ENCODE results near the gene ZNF280B. TPM values are rescaled to one million over a fixed set of nuclear protein-coding genes. Genes with fewer than 3 reads are reported as not detected.
"Not testable (repeated sequence)": the region's sequence is repeated elsewhere in the genome, so short reads cannot be mapped to it uniquely, and the experiment has no call there.

ZNF280B gene
- total RNA-seq, 2 experiments from 2014 or later: 2.6 TPM

- H3K9me3 Mint-ChIP-seq (ENCODE audit: insufficient read depth): peaks cover 27% of the 10 kb centered on the region
- ATAC-seq (no peak), DNase-seq (no peak)
- no peak overlapping the region for H3K4me3 Mint-ChIP-seq
- no peaks in the 10 kb centered on the region for H3K4me1 Mint-ChIP-seq (ENCODE audit: low read depth)
- H3K36me3 Mint-ChIP-seq (ENCODE audit: low read depth): peaks cover 6% of the 10 kb centered on the region
- ChIA-PET CTCF (interaction anchor here (1.1 kb wide), 1 partner anchor 250 kb away, joined by 3 read pairs; no protein-coding TSS in a partner anchor), POLR2A (no interaction called here)
- no peak overlapping the region for H3K27ac Mint-ChIP-seq
- H3K27me3 Mint-ChIP-seq (ENCODE audit: low read depth): peaks cover 13% of the 10 kb centered on the region
Observed at GRCh38 chr22:22458896-22459588, 49.5 kb downstream of the ZNF280B start.

- CTCF ChIA-PET: interaction anchor here (1.1 kb wide), 1 partner anchor 249 kb away, joined by 3 read pairs; no protein-coding TSS in a partner anchor
- no peak overlapping the region for H3K4me3 Mint-ChIP-seq
- peaks cover 13% of the 10 kb centered on the region for H3K27me3 Mint-ChIP-seq (ENCODE audit: low read depth)
- ATAC-seq (no peak), DNase-seq (no peak)
- peaks cover 27% of the 10 kb centered on the region for H3K9me3 Mint-ChIP-seq (ENCODE audit: insufficient read depth)
- H3K27ac Mint-ChIP-seq: no peak overlapping the region
- POLR2A ChIA-PET: no interaction called here
- peaks cover under 1% of the 10 kb centered on the region for H3K4me1 Mint-ChIP-seq (ENCODE audit: low read depth)
- peaks cover 6% of the 10 kb centered on the region for H3K36me3 Mint-ChIP-seq (ENCODE audit: low read depth)
Observed at GRCh38 chr22:22458387-22458786, 50.2 kb downstream of the ZNF280B start.

- Mint-ChIP-seq H3K36me3 (ENCODE audit: low read depth) (peaks cover 9% of the 10 kb centered on the region), H3K9me3 (ENCODE audit: insufficient read depth) (peaks cover 27% of the 10 kb centered on the region), H3K4me3 (no peak overlapping the region), H3K4me1 (ENCODE audit: low read depth) (peaks cover 4% of the 10 kb centered on the region), H3K27me3 (ENCODE audit: low read depth) (peaks cover 20% of the 10 kb centered on the region), H3K27ac (no peak overlapping the region)
- ChIA-PET CTCF (interaction anchor here (1.3 to 1.9 kb wide), 2 partner anchors 9 to 24 kb away, joined by 6 to 7 read pairs; no protein-coding TSS in a partner anchor), POLR2A (no interaction called here)
- ATAC-seq (no peak), DNase-seq (no peak)
Observed at GRCh38 chr22:22454997-22455396, 53.5 kb downstream of the ZNF280B start.

GRCh38 chr22:22452996-22453686 lies 55.4 kb downstream of the ZNF280B start:
- DNase-seq (no peak), ATAC-seq (no peak)
- Mint-ChIP-seq H3K4me3 (no peak overlapping the region), H3K4me1 (ENCODE audit: low read depth) (peaks cover 4% of the 10 kb centered on the region), H3K9me3 (ENCODE audit: insufficient read depth) (peaks cover 8% of the 10 kb centered on the region), H3K27me3 (ENCODE audit: low read depth) (peaks cover 28% of the 10 kb centered on the region), H3K36me3 (ENCODE audit: low read depth) (peaks cover 2% of the 10 kb centered on the region), H3K27ac (no peak overlapping the region)
- ChIA-PET CTCF (no interaction called here), POLR2A (interaction anchor here (0.6 kb wide), 1 partner anchor 125 kb away, joined by 3 read pairs; no protein-coding TSS in a partner anchor)

GRCh38 chr22:22452211-22452610 lies 56.3 kb downstream of the ZNF280B start:
- CTCF ChIA-PET: interaction anchor here (0.8 kb wide), 1 partner anchor 29 kb away, joined by 4 read pairs; no protein-coding TSS in a partner anchor
- ATAC-seq (no peak), DNase-seq (no peak)
- peaks cover 2% of the 10 kb centered on the region for H3K36me3 Mint-ChIP-seq (ENCODE audit: low read depth)
- H3K27ac Mint-ChIP-seq: no peak overlapping the region
- H3K4me3 Mint-ChIP-seq: no peak overlapping the region
- POLR2A ChIA-PET: no interaction called here
- no peaks in the 10 kb centered on the region for H3K9me3 Mint-ChIP-seq (ENCODE audit: insufficient read depth)
- H3K27me3 Mint-ChIP-seq (ENCODE audit: low read depth): peaks cover 30% of the 10 kb centered on the region
- peaks cover 4% of the 10 kb centered on the region for H3K4me1 Mint-ChIP-seq (ENCODE audit: low read depth)

- DNase-seq (no peak), ATAC-seq (no peak)
- Mint-ChIP-seq H3K36me3 (ENCODE audit: low read depth) (peaks cover 2% of the 10 kb centered on the region), H3K27ac (no peak overlapping the region), H3K4me3 (no peak overlapping the region), H3K27me3 (ENCODE audit: low read depth) (peaks cover 42% of the 10 kb centered on the region), H3K9me3 (ENCODE audit: insufficient read depth) (no peaks in the 10 kb centered on the region), H3K4me1 (ENCODE audit: low read depth) (peaks cover 4% of the 10 kb centered on the region)
- ChIA-PET CTCF (interaction anchor here (0.7 to 2.9 kb wide), 4 partner anchors 14 to 107 kb away, joined by 3 to 11 read pairs (median 4); no protein-coding TSS in a partner anchor), POLR2A (no interaction called here)
Observed at GRCh38 chr22:22450343-22450839, 58.2 kb downstream of the ZNF280B start.

- Mint-ChIP-seq H3K27ac (no peak overlapping the region), H3K9me3 (ENCODE audit: insufficient read depth) (no peaks in the 10 kb centered on the region), H3K27me3 (ENCODE audit: low read depth) (peaks cover 46% of the 10 kb centered on the region), H3K4me1 (ENCODE audit: low read depth) (peaks cover 4% of the 10 kb centered on the region), H3K4me3 (no peak overlapping the region), H3K36me3 (ENCODE audit: low read depth) (peaks cover 2% of the 10 kb centered on the region)
- POLR2A ChIA-PET: no interaction called here
- ATAC-seq (no peak), DNase-seq (no peak)
- CTCF ChIA-PET: interaction anchor here (1.3 to 2.9 kb wide), 3 partner anchors 14 to 107 kb away, joined by 3 to 11 read pairs (median 4); no protein-coding TSS in a partner anchor
Observed at GRCh38 chr22:22449819-22450218, 58.7 kb downstream of the ZNF280B start.

- Mint-ChIP-seq H3K4me3 (no peak overlapping the region), H3K27me3 (ENCODE audit: low read depth) (peaks cover 38% of the 10 kb centered on the region), H3K4me1 (ENCODE audit: low read depth) (no peaks in the 10 kb centered on the region), H3K27ac (no peak overlapping the region), H3K9me3 (ENCODE audit: insufficient read depth) (no peaks in the 10 kb centered on the region), H3K36me3 (ENCODE audit: low read depth) (no peaks in the 10 kb centered on the region)
- DNase-seq (no peak), ATAC-seq (no peak)
- ChIA-PET CTCF (no interaction called here), POLR2A (no interaction called here)
Observed at GRCh38 chr22:22446517-22446916, 62.0 kb downstream of the ZNF280B start.

GRCh38 chr22:22444007-22444589 lies 64.4 kb downstream of the ZNF280B start:
- CTCF ChIA-PET; H3K4me3 Mint-ChIP-seq; H3K4me1 Mint-ChIP-seq (ENCODE audit: low read depth); ATAC-seq; H3K27ac Mint-ChIP-seq; DNase-seq; H3K9me3 Mint-ChIP-seq (ENCODE audit: insufficient read depth); POLR2A ChIA-PET; H3K36me3 Mint-ChIP-seq (ENCODE audit: low read depth): not testable (repeated sequence)
- peaks cover 29% of the 10 kb centered on the region for H3K27me3 Mint-ChIP-seq (ENCODE audit: low read depth)

GRCh38 chr22:22442928-22443709 lies 65.4 kb downstream of the ZNF280B start:
- Mint-ChIP-seq H3K4me1 (ENCODE audit: low read depth) (no peaks in the 10 kb centered on the region), H3K4me3 (no peak overlapping the region), H3K36me3 (ENCODE audit: low read depth) (no peaks in the 10 kb centered on the region), H3K9me3 (ENCODE audit: insufficient read depth) (no peaks in the 10 kb centered on the region), H3K27me3 (ENCODE audit: low read depth) (peaks cover 30% of the 10 kb centered on the region), H3K27ac (no peak overlapping the region)
- DNase-seq (no peak), ATAC-seq (no peak)
- POLR2A ChIA-PET: no interaction called here
- CTCF ChIA-PET: no interaction called here

- POLR2A ChIA-PET; H3K4me1 Mint-ChIP-seq (ENCODE audit: low read depth); H3K4me3 Mint-ChIP-seq; H3K36me3 Mint-ChIP-seq (ENCODE audit: low read depth); H3K9me3 Mint-ChIP-seq (ENCODE audit: insufficient read depth); H3K27ac Mint-ChIP-seq; DNase-seq; ATAC-seq; CTCF ChIA-PET: not testable (repeated sequence)
- peaks cover 38% of the 10 kb centered on the region for H3K27me3 Mint-ChIP-seq (ENCODE audit: low read depth)
Observed at GRCh38 chr22:22441626-22442025, 66.9 kb downstream of the ZNF280B start.
